HEK293 (cell line): ENCODE data around the gene GALNT2.

Experiments
- CTCF ChIA-PET: fragments of 350-600 bp; formaldehyde crosslinking; extraction: SDS; loops from one replicate; lab custom pipeline; 2021; ENCODE audit warnings: antibody characterized with exemption; lab: Yijun Ruan, JAX
- POLR2A ChIA-PET: fragments of 300-600 bp; formaldehyde crosslinking; extraction: SDS; loops from one replicate; lab custom pipeline; 2020; ENCODE audit warnings: antibody characterized with exemption, inconsistent platforms; lab: Yijun Ruan, JAX
- H3K27ac ChIP-seq: fragments of 200-500 bp; sonication (Bioruptor generic); 2 replicates; pipeline ENCODE4 v1.5.1; 2014; ENCODE audit warnings: low read depth, low read length, control low read depth, inconsistent platforms; ENCODE audit errors: extremely low read depth
- H3K36me3 ChIP-seq, 2 experiments: fragments of 200-500 bp in 1 of 2; sonication (Bioruptor generic) in 1 of 2; 1 replicate in 1 of 2; 2 replicates in 1 of 2; pipeline ENCODE4 v1.5.1; 2014 to 2017; ENCODE audit warnings: inconsistent platforms in 2 of 2, low read length in 2 of 2; ENCODE audit not compliant: control insufficient read depth in 2 of 2, insufficient read depth in 1 of 2
- H3K4me1 ChIP-seq: fragments of 200-500 bp; sonication (Bioruptor generic); 2 replicates; pipeline ENCODE4 v1.5.1; 2014; ENCODE audit warnings: mild to moderate bottlenecking, low read length, inconsistent platforms; ENCODE audit not compliant: control insufficient read depth, insufficient read depth
- H3K4me3 ChIP-seq: 2 replicates; pipeline ENCODE4 v1.5.1; 2011; ENCODE audit warnings: low read depth, mild to moderate bottlenecking, control low read depth, low read length, moderate library complexity
- H3K9me3 ChIP-seq: fragments of 200-500 bp; sonication (Bioruptor generic); 2 replicates; pipeline ENCODE4 v1.5.1; 2014; ENCODE audit warnings: low read depth, low read length, inconsistent platforms; ENCODE audit not compliant: control insufficient read depth, insufficient read depth
- EGR2 ChIP-seq: fragments of 450-650 bp; formaldehyde crosslinking; IDR thresholded peaks from 2 replicates; pipeline ENCODE4 v1.5.1; 2016; ENCODE audit warnings: low read depth, missing biosample characterization, missing genetic modification characterization
- FEZF1 ChIP-seq: fragments of 450-650 bp; formaldehyde crosslinking; IDR thresholded peaks from 2 replicates; pipeline ENCODE4 v1.5.1; 2016; ENCODE audit warnings: missing biosample characterization, missing genetic modification characterization
- GLIS2 ChIP-seq: fragments of 450-650 bp; formaldehyde crosslinking; IDR thresholded peaks from 2 replicates; pipeline ENCODE4 v1.5.1; 2016; ENCODE audit warnings: missing biosample characterization, missing genetic modification characterization
- HOXA7 ChIP-seq: sonication (generic); formaldehyde crosslinking; IDR thresholded peaks from 2 replicates; pipeline ENCODE4 v1.8.1; 2022; ENCODE audit warnings: missing genetic modification reagents, borderline replicate concordance
- ZFP41 ChIP-seq: fragments of 450-650 bp; formaldehyde crosslinking; IDR thresholded peaks from 2 replicates; pipeline ENCODE4 v1.5.1; 2016; ENCODE audit warnings: missing biosample characterization, missing genetic modification characterization, borderline replicate concordance
- ZNF138 ChIP-seq: fragments of 450-650 bp; formaldehyde crosslinking; IDR thresholded peaks from 2 replicates; pipeline ENCODE4 v1.5.1; 2016; ENCODE audit warnings: missing biosample characterization, missing genetic modification characterization, borderline replicate concordance
- ZNF174 ChIP-seq: fragments of 450-650 bp; formaldehyde crosslinking; IDR thresholded peaks from 2 replicates; pipeline ENCODE4 v1.5.0; 2017; ENCODE audit warnings: missing biosample characterization, mild to moderate bottlenecking, missing genetic modification characterization
- ZNF560 ChIP-seq: fragments of 450-650 bp; formaldehyde crosslinking; IDR thresholded peaks from 2 replicates; pipeline ENCODE4 v1.5.1; 2017; ENCODE audit warnings: missing biosample characterization, missing genetic modification characterization, borderline replicate concordance
- ZNF624 ChIP-seq: fragments of 450-650 bp; formaldehyde crosslinking; IDR thresholded peaks from 2 replicates; pipeline ENCODE4 v1.5.1; 2017; ENCODE audit warnings: missing biosample characterization, missing genetic modification characterization
- ZNF629 ChIP-seq: fragments of 450-650 bp; formaldehyde crosslinking; IDR thresholded peaks from 2 replicates; pipeline ENCODE4 v1.5.1; 2017; ENCODE audit warnings: missing biosample characterization, missing genetic modification characterization
- ZNF654 ChIP-seq: fragments of 450-650 bp; formaldehyde crosslinking; IDR thresholded peaks from 2 replicates; pipeline ENCODE4 v1.5.1; 2016; ENCODE audit warnings: low read depth, missing biosample characterization, missing genetic modification characterization
- ZNF707 ChIP-seq: fragments of 450-650 bp; formaldehyde crosslinking; IDR thresholded peaks from 2 replicates; pipeline ENCODE4 v1.5.1; 2016; ENCODE audit warnings: missing biosample characterization, missing genetic modification characterization
- ZNF76 ChIP-seq: fragments of 450-650 bp; formaldehyde crosslinking; IDR thresholded peaks from 2 replicates; pipeline ENCODE4; 2016; ENCODE audit warnings: low read depth, missing biosample characterization, missing genetic modification characterization, borderline replicate concordance
- ZSCAN16 ChIP-seq: fragments of 450-650 bp; formaldehyde crosslinking; IDR thresholded peaks from 2 replicates; pipeline ENCODE4 v1.5.1; 2016; ENCODE audit warnings: missing biosample characterization, missing genetic modification characterization
- TF ChIP-seq, protein P1 (sequence below): fragments of 450-650 bp; formaldehyde crosslinking; IDR thresholded peaks from 2 replicates; pipeline ENCODE4 v1.5.1; 2016; ENCODE audit warnings: missing biosample characterization, missing genetic modification characterization, borderline replicate concordance
- TF ChIP-seq, protein P2 (sequence below): fragments of 450-650 bp; formaldehyde crosslinking; IDR thresholded peaks from 2 replicates; pipeline ENCODE4 v1.5.0; 2017; ENCODE audit warnings: missing biosample characterization, missing genetic modification characterization, borderline replicate concordance
- TF ChIP-seq, protein P3 (sequence below): fragments of 450-650 bp; formaldehyde crosslinking; IDR thresholded peaks from 2 replicates; pipeline ENCODE4 v1.5.1; 2016; ENCODE audit warnings: missing biosample characterization, missing genetic modification characterization

Gene GALNT2

DNA sequence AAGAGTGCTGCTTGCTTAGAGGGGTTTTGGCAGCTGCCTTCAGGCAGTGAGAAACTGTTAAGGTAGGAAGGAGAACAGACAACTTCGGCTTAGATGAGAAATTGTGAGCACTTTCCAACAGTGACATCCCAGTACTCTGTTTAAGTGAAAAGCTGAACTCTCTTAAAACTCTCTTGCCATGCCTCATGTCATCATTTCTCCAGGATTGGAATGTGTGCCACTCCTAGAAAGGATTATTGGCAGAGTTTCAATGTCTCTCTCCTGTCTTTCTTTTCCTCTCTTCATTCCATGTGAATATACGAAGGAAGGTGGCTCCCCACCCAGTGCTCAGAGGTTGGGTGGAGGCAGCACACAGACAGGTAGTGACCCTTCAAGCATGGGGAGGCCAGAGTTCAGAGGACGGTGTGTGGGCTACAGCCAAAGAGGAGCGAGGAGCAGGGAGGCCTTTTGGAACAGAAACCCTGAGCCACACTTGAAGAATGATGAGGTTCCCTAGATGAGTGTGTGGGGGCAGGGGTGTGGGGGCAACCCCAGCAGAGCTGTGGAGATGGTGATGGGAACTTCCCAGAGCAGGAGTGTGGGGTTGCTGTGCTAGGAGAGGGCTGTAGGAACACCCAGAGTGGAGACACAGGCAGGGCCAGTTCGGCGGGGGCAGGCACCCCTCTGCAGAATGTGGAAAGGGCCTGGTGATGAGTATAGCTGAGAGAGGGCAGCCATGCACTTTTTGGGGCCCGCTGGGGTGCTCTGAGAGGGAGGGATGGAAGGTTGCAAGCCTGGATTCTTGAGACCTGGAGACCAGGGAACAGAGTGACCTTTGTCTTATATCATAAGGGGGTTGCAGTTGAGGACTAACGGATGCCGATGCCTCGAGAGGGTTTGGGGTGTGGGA, 58.8 kb downstream of the GALNT2 start (continued):
- TF ChIP-seq ZNF76 (tag by site-specific recombination) (no peak), ZSCAN16 (tag by site-specific recombination) (no peak), ZNF560 (tag by site-specific recombination) (no peak), HOXA7 (CRISPR knock-in tag) (no peak), ZNF624 (tag by site-specific recombination) (no peak), EGR2 (tag by site-specific recombination) (0 out of 2 replicates have a peak, but pooled peaks have one; percentile 8), FEZF1 (tag by site-specific recombination) (no peak), ZFP41 (no peak), GLIS2 (tag by site-specific recombination) (peak; percentile 48; the same call in 1 of the 2 replicates), ZNF654 (tag by site-specific recombination) (no peak), ZNF138 (no peak), ZNF629 (tag by site-specific recombination) (no peak)
- TF ChIP-seq, protein P1, sequence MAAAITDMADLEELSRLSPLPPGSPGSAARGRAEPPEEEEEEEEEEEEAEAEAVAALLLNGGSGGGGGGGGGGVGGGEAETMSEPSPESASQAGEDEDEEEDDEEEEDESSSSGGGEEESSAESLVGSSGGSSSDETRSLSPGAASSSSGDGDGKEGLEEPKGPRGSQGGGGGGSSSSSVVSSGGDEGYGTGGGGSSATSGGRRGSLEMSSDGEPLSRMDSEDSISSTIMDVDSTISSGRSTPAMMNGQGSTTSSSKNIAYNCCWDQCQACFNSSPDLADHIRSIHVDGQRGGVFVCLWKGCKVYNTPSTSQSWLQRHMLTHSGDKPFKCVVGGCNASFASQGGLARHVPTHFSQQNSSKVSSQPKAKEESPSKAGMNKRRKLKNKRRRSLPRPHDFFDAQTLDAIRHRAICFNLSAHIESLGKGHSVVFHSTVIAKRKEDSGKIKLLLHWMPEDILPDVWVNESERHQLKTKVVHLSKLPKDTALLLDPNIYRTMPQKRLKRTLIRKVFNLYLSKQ (tag by site-specific recombination): no peak
- TF ChIP-seq, protein P2, sequence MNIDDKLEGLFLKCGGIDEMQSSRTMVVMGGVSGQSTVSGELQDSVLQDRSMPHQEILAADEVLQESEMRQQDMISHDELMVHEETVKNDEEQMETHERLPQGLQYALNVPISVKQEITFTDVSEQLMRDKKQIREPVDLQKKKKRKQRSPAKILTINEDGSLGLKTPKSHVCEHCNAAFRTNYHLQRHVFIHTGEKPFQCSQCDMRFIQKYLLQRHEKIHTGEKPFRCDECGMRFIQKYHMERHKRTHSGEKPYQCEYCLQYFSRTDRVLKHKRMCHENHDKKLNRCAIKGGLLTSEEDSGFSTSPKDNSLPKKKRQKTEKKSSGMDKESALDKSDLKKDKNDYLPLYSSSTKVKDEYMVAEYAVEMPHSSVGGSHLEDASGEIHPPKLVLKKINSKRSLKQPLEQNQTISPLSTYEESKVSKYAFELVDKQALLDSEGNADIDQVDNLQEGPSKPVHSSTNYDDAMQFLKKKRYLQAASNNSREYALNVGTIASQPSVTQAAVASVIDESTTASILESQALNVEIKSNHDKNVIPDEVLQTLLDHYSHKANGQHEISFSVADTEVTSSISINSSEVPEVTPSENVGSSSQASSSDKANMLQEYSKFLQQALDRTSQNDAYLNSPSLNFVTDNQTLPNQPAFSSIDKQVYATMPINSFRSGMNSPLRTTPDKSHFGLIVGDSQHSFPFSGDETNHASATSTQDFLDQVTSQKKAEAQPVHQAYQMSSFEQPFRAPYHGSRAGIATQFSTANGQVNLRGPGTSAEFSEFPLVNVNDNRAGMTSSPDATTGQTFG (tag by site-specific recombination): no peak
- TF ChIP-seq, protein P3, sequence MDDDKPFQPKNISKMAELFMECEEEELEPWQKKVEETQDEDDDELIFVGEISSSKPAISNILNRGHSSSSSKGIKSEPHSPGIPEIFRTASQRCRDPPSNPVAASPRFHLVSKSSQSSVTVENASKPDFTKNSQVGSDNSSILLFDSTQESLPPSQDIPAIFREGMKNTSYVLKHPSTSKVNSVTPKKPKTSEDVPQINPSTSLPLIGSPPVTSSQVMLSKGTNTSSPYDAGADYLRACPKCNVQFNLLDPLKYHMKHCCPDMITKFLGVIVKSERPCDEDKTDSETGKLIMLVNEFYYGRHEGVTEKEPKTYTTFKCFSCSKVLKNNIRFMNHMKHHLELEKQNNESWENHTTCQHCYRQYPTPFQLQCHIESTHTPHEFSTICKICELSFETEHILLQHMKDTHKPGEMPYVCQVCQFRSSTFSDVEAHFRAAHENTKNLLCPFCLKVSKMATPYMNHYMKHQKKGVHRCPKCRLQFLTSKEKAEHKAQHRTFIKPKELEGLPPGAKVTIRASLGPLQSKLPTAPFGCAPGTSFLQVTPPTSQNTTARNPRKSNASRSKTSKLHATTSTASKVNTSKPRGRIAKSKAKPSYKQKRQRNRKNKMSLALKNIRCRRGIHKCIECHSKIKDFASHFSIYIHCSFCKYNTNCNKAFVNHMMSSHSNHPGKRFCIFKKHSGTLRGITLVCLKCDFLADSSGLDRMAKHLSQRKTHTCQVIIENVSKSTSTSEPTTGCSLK (tag by site-specific recombination): no peak

DNA sequence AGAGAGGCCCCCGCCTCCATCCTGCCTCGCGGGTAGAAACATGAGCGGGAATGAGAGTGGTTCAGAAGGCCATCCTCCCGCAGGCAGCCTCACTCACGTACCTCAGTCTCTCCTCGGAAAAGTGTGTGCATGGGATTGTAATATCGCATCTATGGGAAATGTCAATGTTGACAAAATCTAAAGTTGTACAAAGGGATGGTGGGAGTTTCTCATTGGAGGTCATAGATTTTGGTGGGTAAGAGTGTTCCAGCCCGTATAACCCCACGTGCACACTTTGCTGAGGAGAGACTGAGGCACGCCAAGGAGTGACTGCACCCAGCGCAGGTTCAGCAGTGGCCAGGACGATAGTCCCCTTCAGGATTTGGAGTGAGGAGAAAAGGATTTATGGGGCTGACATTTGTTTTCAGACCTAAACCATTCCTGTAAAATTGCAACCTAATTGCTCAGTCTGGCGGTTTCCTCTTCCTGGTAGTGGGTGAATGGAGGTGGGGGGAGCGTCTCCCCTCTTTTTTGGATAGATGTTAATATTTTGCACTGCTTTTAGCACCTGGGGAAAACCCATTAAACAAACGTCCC, 59.6 kb downstream of the GALNT2 start:
- no peak overlapping the region for H3K27ac ChIP-seq
- H3K36me3 ChIP-seq: no peaks in the 10 kb centered on the region
- no peaks in the 10 kb centered on the region for H3K9me3 ChIP-seq
- TF ChIP-seq ZNF707 (tag by site-specific recombination) (0 out of 2 replicates have a peak, but pooled peaks have one; percentile 34), ZNF174 (tag by site-specific recombination) (no peak)
- ChIA-PET CTCF (no interaction called here), POLR2A (no interaction called here)
- H3K4me1 ChIP-seq: no peaks in the 10 kb centered on the region
- no peak overlapping the region for H3K4me3 ChIP-seq
